ENCODE data around the gene FLG2. TPM values are rescaled to one million over a fixed set of nuclear protein-coding genes. Genes with fewer than 3 reads are reported as not detected.

FLG2 gene
- total and polyA plus RNA-seq, 2 of the 8 experiments (the other 6 are each of a cell fraction or from before 2014, with no cell fraction given), result not detected

DNA sequence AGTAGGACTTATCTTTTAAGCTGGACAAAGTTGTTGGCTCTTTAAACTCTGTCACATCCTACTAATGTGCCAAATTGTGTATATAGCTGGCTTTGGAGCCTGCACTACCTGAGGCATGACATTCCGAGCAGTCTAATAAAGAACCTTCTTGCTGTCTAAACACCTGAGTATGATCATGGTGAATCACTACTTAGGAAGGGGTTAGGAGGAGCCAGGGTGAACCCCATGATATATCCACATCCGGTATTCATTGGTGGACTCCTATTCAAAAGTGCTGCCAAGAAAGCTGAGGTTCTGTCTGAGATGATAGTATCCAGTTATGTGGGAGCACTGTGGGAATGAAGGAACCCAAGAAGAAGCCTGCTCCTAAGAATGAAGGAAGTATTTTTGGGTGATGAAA, 27.1 kb upstream of the FLG2 start:
- H3K18ac ChIP-seq (ENCODE audit: extremely low read depth, low read length), result no peak overlapping the region
- H3K9me3 ChIP-seq (ENCODE audit: insufficient read depth in 2 of 2, low read depth in 1 of 2, low read length in 1 of 2), result peaks cover 57 to 59% of the 10 kb centered on the region in 2 experiments
- H3K56ac ChIP-seq (replicated peaks; ENCODE audit: insufficient read length, low read depth, low read length), result no peak overlapping the region
- no peaks in the 10 kb centered on the region for H3K23me2 ChIP-seq (ENCODE audit: low read depth, low read length)
- H4K20me1 ChIP-seq (replicated peaks in 1 of 2; ENCODE audit: control insufficient read depth in 1 of 2, insufficient read depth in 2 of 2, low read length in 2 of 2), result no peaks in the 10 kb centered on the region
- no peak overlapping the region for H3K23ac ChIP-seq (ENCODE audit: insufficient read length)
- no peak for FAIRE-seq
- H2AFZ ChIP-seq (ENCODE audit: low read length), result no peak overlapping the region
- H2BK15ac ChIP-seq (ENCODE audit: low read length), result no peak overlapping the region
- no peak overlapping the region for H4K91ac ChIP-seq (replicated peaks; ENCODE audit: insufficient read length, low read length)
- H2BK120ac ChIP-seq (replicated peaks; ENCODE audit: low read depth, low read length), result no peak overlapping the region
- no peak for DNase-seq (ENCODE audit: low read depth in 1 of 2, low spot score in 2 of 2)
- no peak overlapping the region for H3K14ac ChIP-seq (ENCODE audit: insufficient read length)
- H4K5ac ChIP-seq (ENCODE audit: insufficient read length, low read depth, low read length), result no peak overlapping the region
- H3K36me3 ChIP-seq (ENCODE audit: control insufficient read depth in 2 of 4, insufficient read depth in 4 of 4, low read length in 3 of 4), result no peaks in the 10 kb centered on the region
- no peak overlapping the region for H3K27ac ChIP-seq (ENCODE audit: low read depth, low read length)
- H3K79me2 ChIP-seq (ENCODE audit: control insufficient read depth in 1 of 2, insufficient read depth in 2 of 2, low read length in 2 of 2), result no peaks in the 10 kb centered on the region
- no peaks in the 10 kb centered on the region for H3K79me1 ChIP-seq (ENCODE audit: low read depth, low read length)
- no peak overlapping the region for H2BK5ac ChIP-seq (ENCODE audit: low read depth, low read length)
- H2BK20ac ChIP-seq (ENCODE audit: low read length), result no peak overlapping the region
- H2BK12ac ChIP-seq (ENCODE audit: low read depth, low read length), result no peak overlapping the region
- no peak overlapping the region for H3K4ac ChIP-seq (replicated peaks; ENCODE audit: insufficient read length, low read depth, low read length)
- WGBS, 2 experiments (ENCODE audit: extremely low coverage in 1 of 2, insufficient coverage in 1 of 2, insufficient read length in 1 of 2, insufficient replicate concordance in 2 of 2, low coverage in 1 of 2, low lambda C conversion rate in 2 of 2, missing lambda C conversion rate in 1 of 2), result 70% methylated on average over 2 of the region's 2 CpGs; no CpG with 5 or more reads in 1 of the 2 experiments
- H2AK5ac ChIP-seq (ENCODE audit: low read depth, low read length), result no peak overlapping the region
- no peak overlapping the region for H3K9ac ChIP-seq (replicated peaks in 1 of 4; ENCODE audit: extremely low read depth in 1 of 4, low read depth in 3 of 4, low read length in 3 of 4)
- H3K27me3 ChIP-seq (replicated peaks in 1 of 4; ENCODE audit: control insufficient read depth in 3 of 4, extremely low read depth in 1 of 4, insufficient read depth in 3 of 4, low read length in 3 of 4), result no peaks in the 10 kb centered on the region
- H3K4me3 ChIP-seq (ENCODE audit: extremely low read depth in 1 of 4, insufficient read depth in 2 of 4, low read depth in 3 of 4, low read length in 4 of 4), result no peak overlapping the region
- ChIA-PET CTCF (ENCODE audit: partially characterized antibody) (no interaction called here), POLR2A (ENCODE audit: partially characterized antibody) (no interaction called here)
- H4K8ac ChIP-seq (ENCODE audit: extremely low read depth, insufficient read depth, low read length), result no peak overlapping the region
- no peak overlapping the region for H3K4me2 ChIP-seq (ENCODE audit: insufficient read depth in 1 of 2, low read depth in 2 of 2, low read length in 2 of 2)
- no peaks in the 10 kb centered on the region for H3K4me1 ChIP-seq (replicated peaks in 1 of 4; ENCODE audit: control insufficient read depth in 3 of 4, insufficient read depth in 4 of 4, low read length in 3 of 4)
- TF ChIP-seq TBP (IDR thresholded peaks at IDR 0.05; ENCODE audit: low read depth, low read length) (no peak), SP1 (IDR thresholded peaks at IDR 0.05; ENCODE audit: low read depth, low read length) (no peak), POLR2A (IDR thresholded peaks at IDR 0.05; ENCODE audit: control extremely low read depth in 1 of 2, low read depth in 2 of 2, low read length in 2 of 2) (no peak), NRF1 (IDR thresholded peaks at IDR 0.05; ENCODE audit: low read depth, low read length) (no peak), KDM4A (IDR thresholded peaks at IDR 0.05; ENCODE audit: low read depth, low read length, severe bottlenecking) (no peak), BRCA1 (IDR thresholded peaks at IDR 0.05; ENCODE audit: low read depth, low read length) (no peak), EP300 (IDR thresholded peaks at IDR 0.05; ENCODE audit: borderline replicate concordance in 1 of 2, low read depth in 2 of 2, low read length in 2 of 2) (no peak), YY1 (IDR thresholded peaks at IDR 0.05; ENCODE audit: low read depth, low read length) (no peak), SP4 (IDR thresholded peaks at IDR 0.05; ENCODE audit: low read length) (no peak), SUZ12 (IDR thresholded peaks at IDR 0.05; ENCODE audit: low read length) (no peak), CTBP2 (IDR thresholded peaks at IDR 0.05; ENCODE audit: borderline replicate concordance, insufficient read depth, insufficient read length, low read length) (no peak), CBX8 (IDR thresholded peaks at IDR 0.05; ENCODE audit: borderline replicate concordance, low read depth, low read length) (no peak), TEAD4 (IDR thresholded peaks at IDR 0.05; ENCODE audit: low read depth, low read length) (no peak)
- TF ChIP-seq, protein P1, sequence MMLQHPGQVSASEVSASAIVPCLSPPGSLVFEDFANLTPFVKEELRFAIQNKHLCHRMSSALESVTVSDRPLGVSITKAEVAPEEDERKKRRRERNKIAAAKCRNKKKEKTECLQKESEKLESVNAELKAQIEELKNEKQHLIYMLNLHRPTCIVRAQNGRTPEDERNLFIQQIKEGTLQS (IDR thresholded peaks at IDR 0.05; ENCODE audit: insufficient read depth, low read depth, low read length), result no peak
- TF ChIP-seq, protein P2, sequence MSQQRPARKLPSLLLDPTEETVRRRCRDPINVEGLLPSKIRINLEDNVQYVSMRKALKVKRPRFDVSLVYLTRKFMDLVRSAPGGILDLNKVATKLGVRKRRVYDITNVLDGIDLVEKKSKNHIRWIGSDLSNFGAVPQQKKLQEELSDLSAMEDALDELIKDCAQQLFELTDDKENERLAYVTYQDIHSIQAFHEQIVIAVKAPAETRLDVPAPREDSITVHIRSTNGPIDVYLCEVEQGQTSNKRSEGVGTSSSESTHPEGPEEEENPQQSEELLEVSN (IDR thresholded peaks at IDR 0.05), result no peak
